ENCODE results near the gene POLR3K.

The POLR3K gene

DNA sequence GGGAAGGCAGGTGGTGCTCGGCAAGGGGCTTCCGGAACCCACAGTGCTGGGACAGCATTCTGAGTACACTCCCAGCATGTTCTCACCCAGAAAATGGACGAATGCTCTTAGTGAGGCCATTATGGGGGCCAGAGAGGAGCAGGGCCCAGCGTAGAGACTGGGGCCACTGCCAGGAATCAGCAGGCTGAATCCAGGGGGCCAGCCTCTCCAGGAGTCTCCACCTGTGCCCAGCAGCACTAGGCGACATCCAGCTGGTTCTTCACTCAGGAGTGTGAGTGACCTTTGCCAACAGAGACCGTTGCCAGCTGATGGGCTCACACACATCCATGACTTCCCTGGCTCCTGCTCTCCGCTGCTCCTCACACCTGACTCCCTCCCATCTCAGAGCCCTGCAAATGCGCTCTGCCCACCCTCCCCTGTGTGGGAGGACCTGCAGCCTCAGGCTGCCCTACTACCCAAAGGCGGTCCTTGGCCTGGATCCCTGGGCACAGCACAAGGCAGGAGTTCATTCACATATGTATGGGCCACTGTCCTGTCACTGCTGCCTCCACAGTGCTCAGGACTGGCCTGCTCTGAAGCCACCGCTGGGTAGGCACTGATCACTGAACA lies 13.9 kb upstream of the POLR3K start:
- Histone ChIP-seq H3K27ac (ENCODE audit: low read depth, low read length) (no peak overlapping the region), H3K9ac (ENCODE audit: low read length) (no peak overlapping the region), H3K79me2 (ENCODE audit: insufficient read depth, low read length) (no peaks in the 10 kb centered on the region), H3K4me2 (ENCODE audit: low read depth, low read length, poor library complexity, severe bottlenecking) (no peak overlapping the region), H3K27me3 (ENCODE audit: low read length) (no peaks in the 10 kb centered on the region), H4K20me1 (ENCODE audit: low read depth, low read length) (no peaks in the 10 kb centered on the region), H2AFZ (ENCODE audit: low read depth, low read length, severe bottlenecking) (no peak overlapping the region), H3K9me3 (ENCODE audit: insufficient read depth, low read length) (no peaks in the 10 kb centered on the region), H3K9me2 (replicated peaks; ENCODE audit: insufficient read depth, low read length) (no peaks in the 10 kb centered on the region), H3K4me3 (ENCODE audit: insufficient read depth, low read length, poor library complexity, severe bottlenecking) (no peak overlapping the region), H3K36me3 (ENCODE audit: low read length) (no peaks in the 10 kb centered on the region), H3F3A (ENCODE audit: insufficient read depth) (no peaks in the 10 kb centered on the region)
- no peak for TF ChIP-seq EZH2phosphoT487 (conservative IDR thresholded peaks at IDR 0.05; ENCODE audit: low read length)
- TF ChIP-seq, protein P1, sequence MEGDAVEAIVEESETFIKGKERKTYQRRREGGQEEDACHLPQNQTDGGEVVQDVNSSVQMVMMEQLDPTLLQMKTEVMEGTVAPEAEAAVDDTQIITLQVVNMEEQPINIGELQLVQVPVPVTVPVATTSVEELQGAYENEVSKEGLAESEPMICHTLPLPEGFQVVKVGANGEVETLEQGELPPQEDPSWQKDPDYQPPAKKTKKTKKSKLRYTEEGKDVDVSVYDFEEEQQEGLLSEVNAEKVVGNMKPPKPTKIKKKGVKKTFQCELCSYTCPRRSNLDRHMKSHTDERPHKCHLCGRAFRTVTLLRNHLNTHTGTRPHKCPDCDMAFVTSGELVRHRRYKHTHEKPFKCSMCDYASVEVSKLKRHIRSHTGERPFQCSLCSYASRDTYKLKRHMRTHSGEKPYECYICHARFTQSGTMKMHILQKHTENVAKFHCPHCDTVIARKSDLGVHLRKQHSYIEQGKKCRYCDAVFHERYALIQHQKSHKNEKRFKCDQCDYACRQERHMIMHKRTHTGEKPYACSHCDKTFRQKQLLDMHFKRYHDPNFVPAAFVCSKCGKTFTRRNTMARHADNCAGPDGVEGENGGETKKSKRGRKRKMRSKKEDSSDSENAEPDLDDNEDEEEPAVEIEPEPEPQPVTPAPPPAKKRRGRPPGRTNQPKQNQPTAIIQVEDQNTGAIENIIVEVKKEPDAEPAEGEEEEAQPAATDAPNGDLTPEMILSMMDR (IDR thresholded peaks at IDR 0.05; ENCODE audit: insufficient read depth, low read length, poor library complexity, severe bottlenecking) = no peak

DNA sequence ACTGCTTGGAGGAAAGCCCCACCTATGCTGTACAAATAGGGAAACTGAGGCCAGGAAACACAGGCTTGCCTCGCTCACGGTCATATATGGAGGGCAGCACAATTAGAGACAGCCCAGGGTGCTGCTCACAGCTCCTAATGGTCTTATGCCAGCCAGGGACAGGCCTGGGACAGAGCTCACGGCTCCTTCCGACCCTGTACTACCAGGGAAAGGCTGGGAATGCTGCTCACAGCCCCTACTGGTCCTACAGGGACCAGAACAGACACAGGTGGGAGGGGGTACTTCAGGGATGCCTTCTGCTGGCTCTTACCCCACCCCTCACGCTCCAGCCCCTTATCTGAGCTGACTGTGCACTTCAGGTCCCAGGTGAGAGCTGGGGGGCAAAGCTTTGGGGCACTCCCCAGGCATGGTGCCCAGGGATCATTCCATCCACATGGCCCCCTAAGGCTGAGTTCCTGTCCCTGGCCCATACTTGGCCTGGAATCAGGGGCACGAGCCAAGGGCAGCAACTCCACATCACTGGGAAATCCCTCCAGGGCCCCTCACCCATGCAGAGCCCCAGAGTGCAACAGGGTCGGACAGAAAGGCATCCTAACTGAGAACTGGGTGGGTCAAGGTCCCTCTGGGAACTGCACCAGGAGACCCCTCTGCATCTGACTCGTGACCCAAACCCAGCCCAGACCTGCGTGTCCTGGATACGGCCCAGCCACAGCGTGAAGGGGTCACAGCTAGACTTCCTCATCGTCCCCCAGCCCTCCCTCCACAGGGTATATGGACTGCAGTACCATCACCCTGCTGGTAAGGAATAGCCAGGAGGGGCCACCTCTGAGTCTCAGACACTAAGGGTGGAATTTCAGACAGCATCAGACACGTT lies 13.1 kb upstream of the POLR3K start:
- no peaks in the 10 kb centered on the region for H3K9me2 ChIP-seq (replicated peaks; ENCODE audit: insufficient read depth, low read length)
- no peaks in the 10 kb centered on the region for H3K36me3 ChIP-seq (ENCODE audit: low read length)
- no peaks in the 10 kb centered on the region for H3K9me3 ChIP-seq (ENCODE audit: insufficient read depth, low read length)
- no peak overlapping the region for H3K4me2 ChIP-seq (ENCODE audit: low read depth, low read length, poor library complexity, severe bottlenecking)
- H3K4me3 ChIP-seq (ENCODE audit: insufficient read depth, low read length, poor library complexity, severe bottlenecking) = no peak overlapping the region
- no peak overlapping the region for H3K27ac ChIP-seq (ENCODE audit: low read depth, low read length)
- H3F3A ChIP-seq (ENCODE audit: insufficient read depth) = no peaks in the 10 kb centered on the region
- H2AFZ ChIP-seq (ENCODE audit: low read depth, low read length, severe bottlenecking) = no peak overlapping the region
- H4K20me1 ChIP-seq (ENCODE audit: low read depth, low read length) = no peaks in the 10 kb centered on the region
- TF ChIP-seq, protein P1 (IDR thresholded peaks at IDR 0.05; ENCODE audit: insufficient read depth, low read length, poor library complexity, severe bottlenecking) = no peak
- TF ChIP-seq EZH2phosphoT487 (conservative IDR thresholded peaks at IDR 0.05; ENCODE audit: low read length) = no peak
- H3K9ac ChIP-seq (ENCODE audit: low read length) = no peak overlapping the region
- no peaks in the 10 kb centered on the region for H3K27me3 ChIP-seq (ENCODE audit: low read length)
- no peaks in the 10 kb centered on the region for H3K79me2 ChIP-seq (ENCODE audit: insufficient read depth, low read length)

- no peak overlapping the region for H3K4me2 ChIP-seq (ENCODE audit: low read depth, low read length, poor library complexity, severe bottlenecking)
- no peaks in the 10 kb centered on the region for H3K9me2 ChIP-seq (replicated peaks; ENCODE audit: insufficient read depth, low read length)
- no peaks in the 10 kb centered on the region for H3K36me3 ChIP-seq (ENCODE audit: low read length)
- H3K27me3 ChIP-seq (ENCODE audit: low read length) = no peaks in the 10 kb centered on the region
- H3F3A ChIP-seq (ENCODE audit: insufficient read depth) = no peaks in the 10 kb centered on the region
- H3K4me3 ChIP-seq (ENCODE audit: insufficient read depth, low read length, poor library complexity, severe bottlenecking) = no peak overlapping the region
- no peak overlapping the region for H3K9ac ChIP-seq (ENCODE audit: low read length)
- no peaks in the 10 kb centered on the region for H4K20me1 ChIP-seq (ENCODE audit: low read depth, low read length)
- TF ChIP-seq, protein P1 (IDR thresholded peaks at IDR 0.05; ENCODE audit: insufficient read depth, low read length, poor library complexity, severe bottlenecking) = peak; percentile 69
- no peak for TF ChIP-seq EZH2phosphoT487 (conservative IDR thresholded peaks at IDR 0.05; ENCODE audit: low read length)
- H3K9me3 ChIP-seq (ENCODE audit: insufficient read depth, low read length) = no peaks in the 10 kb centered on the region
- no peaks in the 10 kb centered on the region for H3K79me2 ChIP-seq (ENCODE audit: insufficient read depth, low read length)
- H2AFZ ChIP-seq (ENCODE audit: low read depth, low read length, severe bottlenecking) = no peak overlapping the region
- no peak overlapping the region for H3K27ac ChIP-seq (ENCODE audit: low read depth, low read length)
These were observed 12.3 kb upstream of the POLR3K start for GRCh38 chr16:65745-66144.

Data from SU-DHL-6 (cell line).